Heart right ventricle (tissue), 16 donors: ENCODE results near the gene AP5B1. TPM values are rescaled to one million over a fixed set of nuclear protein-coding genes. Genes with fewer than 3 reads are reported as not detected.

ENCODE experiments used
- ATAC-seq, 8 donors: fragments of 200-7000 bp; cut with Tn5 transposase; one replicate each; pipeline ENCODE4 v1.9.1; 2020; ENCODE audit warnings: mild to moderate bottlenecking in 8 of 8, moderate library complexity in 8 of 8, moderate number of reproducible peaks in 1 of 8
- DNase-seq, 2 donors: peaks; one replicate each; pipeline ENCODE4 v3.0.0-alpha.2; 2020
- H3K27ac ChIP-seq, 10 donors: fragments of 200-600 bp; sonication (generic) in 2 of 10; one replicate each; pipeline versions ENCODE4 v1.5.0 to v1.8.0; 2020 to 2022; ENCODE audit warnings: mild to moderate bottlenecking in 3 of 10
- H3K27me3 ChIP-seq, 7 donors: fragments of 200-600 bp; one replicate each; pipeline ENCODE4 v1.8.0; 2021 to 2022; ENCODE audit warnings: mild to moderate bottlenecking in 2 of 7
- H3K36me3 ChIP-seq, 9 donors: fragments of 200-600 bp; sonication (generic) in 1 of 9; one replicate each; pipeline versions ENCODE4 v1.5.0 to v1.8.0; 2020 to 2022; ENCODE audit warnings: mild to moderate bottlenecking in 2 of 9
- H3K4me1 ChIP-seq, 9 donors: fragments of 200-600 bp; sonication (generic) in 1 of 9; one replicate each; pipeline versions ENCODE4 v1.5.0 to v1.8.0; 2020 to 2022; ENCODE audit warnings: mild to moderate bottlenecking in 4 of 9
- H3K4me3 ChIP-seq, 10 donors: fragments of 200-600 bp; sonication (generic) in 2 of 10; one replicate each; pipeline versions ENCODE4 v1.5.0 to v1.8.0; 2020 to 2022; ENCODE audit warnings: mild to moderate bottlenecking in 7 of 10, moderate library complexity in 2 of 10
- H3K9me3 ChIP-seq, 11 donors: fragments of 200-600 bp in 10 of 11; sonication (generic) in 2 of 11; one replicate each; pipeline versions ENCODE4 v1.5.0 to v1.8.0; 2013 to 2022; ENCODE audit warnings: mild to moderate bottlenecking in 2 of 11, control low read depth in 1 of 11, moderate library complexity in 1 of 11
- CTCF ChIP-seq, 9 donors: fragments of 200-600 bp; sonication (generic) in 2 of 9; IDR thresholded peaks; one replicate each; pipeline versions ENCODE4 v1.5.0 to v1.8.0; 2021 to 2022; ENCODE audit warnings: antibody characterized with exemption in 9 of 9, mild to moderate bottlenecking in 5 of 9, moderate library complexity in 1 of 9
- WGBS, 2 donors: extraction: QIAGEN DNeasy Blood & Tissue Kit; methylation state at CpG; one replicate each; pipeline ENCODE4 v1.1.7; 2013; ENCODE audit warnings: inconsistent platforms in 1 of 2; 5-methylcytosine and 5-hydroxymethylcytosine counted together
- intact Hi-C, 10 donors: fragments of 100-400 bp; cut with DNase I; formaldehyde crosslinking; loops; one replicate each; pipeline versions ENCODE4 v1.11.1 to v1.14.2; 2022
- polyA plus RNA-seq, 2 donors: library from polyadenylated mRNA; stranded (reverse); fragments of 200-250 nt; gene quantifications; one replicate each; pipeline ENCODE4 v1.2.3, GENCODE V29; 2013
- total RNA-seq, 10 donors: library from RNA; stranded (reverse); fragmentation: NEBNext Ultra II Directional in 3 of 10; extraction: Animal tissue kit (Norgen Biotek cat#: 25700) in 3 of 10; gene quantifications; one replicate each; pipeline versions ENCODE4 v1.2.1 to v1.2.4, GENCODE V29; 2021 to 2023
- donor health status: Arrhythmogenic right ventricular cardiomyopathy.
- donor health status: ischemic (EF 13 %, LVEDD 7.1; RV severe dilation, severe dysfunction).
- donor health status: healthy with polysubstance abuse.
- donor health status: DM: no; HTN: yes; CAD: no.
- donor health status: DM: no; HTN: no; CAD: no.
- donor health status: ischemic (EF 25% LVEDD 6.9; RV normal size, moderate dysfunction).
- donor health status: ischemic (EF 25% LVEDD 5.7; RV mildly dilated, moderate dysfunction).
- donor health status: healthy.
- donor health status: DM: yes; HTN: yes; CAD: no.
- donor health status: Ischemic cardiomyopathy.
- donor health status: ischemic (EF 35%, LVEDD 5.7; RV mildly dilated, moderate dysfunction).
- donor health status: nonischemic (EF 11% LVEDD 7.7; RV severe dilation, severe dysfunction).
- donor health status: DM: yes; HTN: yes; CAD: no.
- donor health status: PGD.
- donor health status: ischemic (EF 29% LVEDD 5.4; RV normal size, mild dysfunction).
- donor health status: nonischemic (EF 23%, LVEDD 6.1; RV moderate dilation, normal function).

AP5B1 gene
- total and polyA plus RNA-seq, 12 donors: 5.0 to 12.8 (median 6.9) TPM

DNA sequence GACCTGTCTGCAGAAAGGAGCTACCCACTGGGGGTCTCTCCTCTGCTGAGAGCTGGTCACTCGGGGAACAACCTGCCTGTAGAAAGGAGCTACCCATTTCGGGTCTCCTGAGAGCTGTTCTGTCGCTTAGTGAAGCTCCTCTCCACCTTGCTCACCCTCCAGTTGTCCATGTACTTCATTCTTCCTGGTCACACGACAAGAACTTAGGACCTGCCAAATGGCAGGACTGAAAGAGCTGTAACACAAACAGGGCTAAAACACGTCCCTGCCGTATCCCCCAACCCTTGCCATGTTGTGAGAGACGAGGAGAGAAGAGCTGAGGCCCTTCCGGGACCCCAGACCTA, 36.1 kb downstream of the AP5B1 start:
- intact Hi-C loops: no loop called here
- Histone ChIP-seq H3K9me3 (no peaks in the 10 kb centered on the region), H3K4me1 (no peaks in the 10 kb centered on the region), H3K4me3 (no peak overlapping the region), H3K27ac (no peak overlapping the region), H3K36me3 (no peaks in the 10 kb centered on the region), H3K27me3 (peaks cover 0 to 10% (median under 1%) of the 10 kb centered on the region in 7 donors)
- ATAC-seq (no peak), DNase-seq (no peak)
- WGBS, 2 donors: 76 to 79% methylated on average over 8 of the region's 8 CpGs
- no peak for TF ChIP-seq CTCF (IDR thresholded peaks at IDR 0.05)

DNA sequence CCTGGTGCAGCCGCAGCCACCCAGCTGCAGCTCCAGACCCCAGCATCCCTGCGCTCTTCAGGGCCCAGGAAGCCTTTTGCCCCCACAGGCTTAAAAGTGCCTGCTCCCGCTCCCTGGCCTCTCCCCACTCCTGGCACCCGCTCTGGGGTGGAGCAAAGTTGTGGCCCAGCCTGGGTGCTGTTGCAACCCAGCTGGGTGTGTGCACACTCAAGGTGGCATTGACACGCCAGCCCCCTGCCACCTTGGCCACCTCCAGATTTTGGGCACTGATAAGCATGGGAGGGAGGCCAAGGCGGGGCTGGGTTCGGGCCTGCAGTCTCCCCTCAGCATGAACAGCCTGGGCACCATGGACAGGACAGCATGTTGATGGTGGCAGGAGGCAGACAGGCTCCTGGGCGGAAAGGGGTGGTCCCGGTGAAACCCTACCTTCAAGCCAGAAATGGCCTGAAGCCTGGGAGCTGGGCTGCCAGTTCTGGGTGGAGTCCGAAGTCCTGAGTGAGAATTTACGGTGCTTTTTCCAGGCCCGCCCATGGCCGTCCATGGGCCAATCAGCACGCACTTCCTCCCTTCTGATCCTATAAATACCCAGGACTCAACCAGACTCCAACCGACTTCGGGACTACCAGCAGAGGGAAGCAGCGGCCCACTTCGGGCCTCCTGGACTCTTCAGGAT, 36.6 kb downstream of the AP5B1 start:
- DNase-seq (peak in 1 of 2 donors; percentile 29), ATAC-seq (peak in 7 of 8 donors; percentile 47 to 73 (median 52))
- 73 to 75% methylated on average over 18 of the region's 18 CpGs for WGBS, 2 donors
- Histone ChIP-seq H3K4me1 (no peaks in the 10 kb centered on the region), H3K36me3 (no peaks in the 10 kb centered on the region), H3K9me3 (no peaks in the 10 kb centered on the region), H3K4me3 (no peak overlapping the region), H3K27ac (no peak overlapping the region), H3K27me3 (peaks cover 0 to 15% (median 0%) of the 10 kb centered on the region in 7 donors)
- peak in 7 of 9 donors; percentile 16 to 42 (median 35) for TF ChIP-seq CTCF (IDR thresholded peaks at IDR 0.05)
- intact Hi-C loops: no loop called here

DNA sequence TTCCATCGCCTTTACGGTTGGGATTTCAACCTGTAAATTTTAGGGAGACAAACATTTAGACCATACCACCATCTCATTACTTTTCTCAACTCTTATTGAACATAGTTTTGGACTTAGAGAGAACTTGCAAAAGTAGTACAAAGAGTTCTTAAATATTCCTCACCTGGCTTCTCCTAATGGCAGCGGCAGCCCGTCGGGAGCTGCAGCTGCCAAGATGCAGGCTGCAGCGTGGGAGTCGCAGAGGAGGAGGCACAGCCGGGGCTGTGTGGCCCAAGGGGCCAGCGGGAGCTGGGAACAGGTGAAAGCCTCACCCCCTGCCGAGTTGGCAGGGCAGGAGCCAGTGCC, 37.1 kb downstream of the AP5B1 start:
- DNase-seq (no peak), ATAC-seq (peak in 1 of 8 donors; percentile 47)
- no peaks in the 10 kb centered on the region for H3K4me1 ChIP-seq
- no peak for TF ChIP-seq CTCF (IDR thresholded peaks at IDR 0.05)
- H3K27me3 ChIP-seq: peaks cover 0 to 15% (median 0%) of the 10 kb centered on the region in 7 donors
- H3K4me3 ChIP-seq: no peak overlapping the region
- WGBS, 2 donors: 79 to 81% methylated on average over 10 of the region's 10 CpGs
- intact Hi-C loops: no loop called here
- H3K9me3 ChIP-seq: no peaks in the 10 kb centered on the region
- H3K36me3 ChIP-seq: no peaks in the 10 kb centered on the region
- no peak overlapping the region for H3K27ac ChIP-seq

DNA sequence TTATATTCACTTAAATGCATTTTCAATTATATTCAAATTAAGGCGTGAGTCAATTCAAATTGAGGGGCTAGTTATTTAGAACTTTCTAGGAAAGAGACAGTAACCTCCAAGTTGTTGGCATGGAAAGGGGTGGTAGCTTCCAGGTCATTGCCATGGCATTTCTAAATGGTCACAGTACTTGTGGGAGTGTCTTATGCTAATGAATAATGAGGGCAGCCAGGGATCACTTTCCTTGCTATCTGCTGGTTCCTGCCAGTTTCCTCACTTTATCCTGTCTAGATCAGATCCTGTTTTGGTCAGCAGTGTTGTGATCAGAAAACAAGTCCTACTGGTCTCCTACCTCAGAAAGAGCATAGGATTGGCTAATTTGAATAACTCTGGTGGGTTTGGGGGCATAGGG, 38.4 kb downstream of the AP5B1 start:
- no peak for TF ChIP-seq CTCF (IDR thresholded peaks at IDR 0.05)
- 84 to 89% methylated on average over 1 of the region's 1 CpG for WGBS, 2 donors

More for the DNA sequence above, 38.4 kb downstream of the AP5B1 start:
- Histone ChIP-seq H3K4me3 (no peak overlapping the region), H3K27ac (no peak overlapping the region), H3K9me3 (no peaks in the 10 kb centered on the region), H3K4me1 (no peaks in the 10 kb centered on the region), H3K36me3 (no peaks in the 10 kb centered on the region), H3K27me3 (peaks cover 0 to 15% (median 0%) of the 10 kb centered on the region in 7 donors)
- ATAC-seq (no peak), DNase-seq (no peak)
- intact Hi-C loops: no loop called here
